Thyroid gland (tissue), 4 donors: ENCODE data around the gene AAK1. TPM values are rescaled to one million over a fixed set of nuclear protein-coding genes. Genes with fewer than 3 reads are reported as not detected.

Experiments
- DNase-seq, 2 donors: peaks; one replicate each; pipeline ENCODE4 v3.0.0-alpha.2; 2019
- H3K27ac ChIP-seq, 3 donors: fragments of 200-600 bp; sonication (generic); 1 replicate in 2 of 3; 2 replicates in 1 of 3; pipeline ENCODE4 v1.5.1; 2016 to 2019; ENCODE audit warnings: mild to moderate bottlenecking in 1 of 3, moderate library complexity in 1 of 3
- H3K27me3 ChIP-seq: fragments of 200-600 bp; sonication (generic); one replicate; pipeline ENCODE4 v1.5.1; 2019
- H3K36me3 ChIP-seq, 2 donors: fragments of 200-600 bp; sonication (generic); one replicate each; pipeline ENCODE4 v1.5.1; 2016 to 2019
- H3K4me1 ChIP-seq, 2 donors: fragments of 200-600 bp; sonication (generic); one replicate each; pipeline ENCODE4 v1.5.1; 2017 to 2019
- H3K4me3 ChIP-seq, 3 donors: fragments of 200-600 bp; sonication (generic); replicated peaks in 1 of 3; 1 replicate in 2 of 3; 2 replicates in 1 of 3; pipeline ENCODE4 v1.5.1; 2016; ENCODE audit warnings: mild to moderate bottlenecking in 1 of 3
- H3K9me3 ChIP-seq: fragments of 200-600 bp; sonication (generic); one replicate; pipeline ENCODE4 v1.5.1; 2017
- POLR2A ChIP-seq, 2 donors: fragments of 450-650 bp; IDR thresholded peaks; one replicate each; pipeline ENCODE4 v1.6.1; 2017; ENCODE audit warnings: antibody characterized with exemption in 2 of 2, mild to moderate bottlenecking in 2 of 2, moderate library complexity in 1 of 2
- WGBS, 2 donors: methylation state at CpG; one replicate each; pipeline ENCODE4 v1.1.5; 2017; 5-methylcytosine and 5-hydroxymethylcytosine counted together
- intact Hi-C: fragments of 100-400 bp; cut with DNase I; formaldehyde crosslinking; loops from one replicate; pipeline ENCODE4 v1.15.1; 2023
- total RNA-seq, 4 donors: library from RNA; depleted of rRNA; stranded (reverse); fragments of >200 nt; gene quantifications; one replicate each; pipeline ENCODE4 v1.2.3, GENCODE V29; 2016
- TF ChIP-seq, protein P1 (sequence below), 6 experiments: fragments of 200-600 bp in 3 of 6; fragments of 450-650 bp in 3 of 6; sonication (generic) in 3 of 6; IDR thresholded peaks; one replicate each; pipeline ENCODE4 v1.5.1; 2016 to 2019; ENCODE audit warnings: antibody characterized with exemption in 6 of 6, mild to moderate bottlenecking in 2 of 6, inconsistent platforms in 1 of 6, moderate library complexity in 1 of 6

The AAK1 gene
- total RNA-seq, 4 donors from 2014 or later = 82.0 to 174 (median 144) TPM

DNA sequence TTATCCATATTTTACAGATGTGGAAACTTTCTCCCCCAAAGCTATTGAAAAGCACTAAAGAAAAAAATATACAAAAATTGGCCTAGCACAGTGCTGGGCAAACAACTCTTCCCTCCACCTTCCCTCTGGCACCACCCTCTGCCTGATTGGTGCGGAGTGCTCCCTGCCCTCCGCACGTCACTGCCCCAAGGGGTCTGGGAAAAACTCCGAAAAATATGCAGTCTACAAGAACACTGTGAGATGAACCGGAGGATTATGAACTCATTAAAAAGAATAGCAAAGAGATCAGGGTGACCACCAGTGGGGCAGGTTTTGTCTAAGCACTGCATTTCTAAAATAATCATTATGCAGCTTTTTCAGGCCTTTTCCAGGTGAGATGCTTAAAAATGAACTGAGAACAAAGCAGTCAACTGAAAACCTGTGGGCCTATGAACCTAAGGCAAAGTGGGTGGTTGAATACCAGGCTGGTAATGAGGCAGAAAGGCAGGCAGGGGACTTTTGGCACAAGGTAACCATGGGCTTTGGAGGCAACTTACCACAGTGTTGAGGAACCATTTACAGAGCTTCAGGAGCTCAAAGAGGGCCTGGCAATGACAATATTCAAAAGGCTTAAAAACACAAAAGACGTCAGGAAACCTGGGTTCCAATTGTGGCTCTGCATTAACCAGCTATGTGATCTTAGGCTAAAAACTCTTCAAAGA, 57.5 kb downstream of the AAK1 start:
- peaks cover 74 to 81% of the 10 kb centered on the region in 2 donors for H3K4me1 ChIP-seq
- WGBS, 2 donors = 25 to 42% methylated on average over 6 of the region's 6 CpGs
- DNase-seq = peak; percentile 88 to 89

DNA sequence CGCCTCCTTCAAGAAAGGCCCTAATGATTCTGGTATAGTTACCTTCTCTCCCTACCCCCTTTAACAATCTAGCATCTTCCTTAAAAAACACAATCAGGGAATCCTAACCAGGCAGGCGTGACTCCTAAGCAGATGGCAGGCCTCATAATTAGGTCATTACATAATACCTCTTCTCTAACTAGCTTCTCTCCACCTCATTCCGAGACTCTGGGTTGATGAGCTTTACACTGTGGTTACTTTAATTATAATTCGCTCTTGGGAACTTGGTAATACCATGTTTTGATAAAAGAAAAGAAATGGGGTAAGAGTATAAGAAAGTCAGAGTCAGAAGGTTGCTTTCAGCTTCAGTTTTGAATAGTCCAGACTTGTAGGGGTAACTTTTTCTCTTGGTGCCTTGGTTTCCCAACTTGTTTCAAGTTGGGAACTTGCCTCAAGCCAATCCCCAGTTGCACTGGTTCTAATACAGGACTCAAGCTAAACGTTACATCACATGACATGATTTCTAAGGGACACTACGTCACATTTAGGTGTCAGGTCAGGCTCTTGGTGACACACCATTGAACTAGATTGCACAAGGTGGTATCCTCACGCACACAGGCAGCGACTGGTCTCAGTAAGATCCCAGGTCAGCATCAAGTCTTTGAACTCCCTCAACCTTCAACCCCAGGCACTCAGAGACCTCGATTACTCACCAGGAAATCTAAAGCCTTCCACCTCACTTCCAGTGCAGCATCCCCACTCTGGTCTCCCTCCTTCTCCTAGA, 59.2 kb downstream of the AAK1 start:
- no peaks in the 10 kb centered on the region for H3K27me3 ChIP-seq
- 85% methylated on average over 9 of the region's 9 CpGs for WGBS, 2 donors
- peak overlapping the region; percentile 76 to 98 (median 89) for H3K27ac ChIP-seq
- peaks cover 62 to 66% of the 10 kb centered on the region in 2 donors for H3K4me1 ChIP-seq
- H3K4me3 ChIP-seq = no peak overlapping the region
- intact Hi-C loops = no loop called here
- TF ChIP-seq POLR2A (IDR thresholded peaks at IDR 0.05) = no peak
- H3K9me3 ChIP-seq = no peaks in the 10 kb centered on the region
- no peaks in the 10 kb centered on the region for H3K36me3 ChIP-seq
- DNase-seq = no peak

More for the DNA sequence above, 57.5 kb downstream of the AAK1 start:
- Histone ChIP-seq H3K4me3 (no peak overlapping the region), H3K27ac (peak overlapping the region; percentile 78 to 98 (median 89)), H3K9me3 (no peaks in the 10 kb centered on the region), H3K36me3 (no peaks in the 10 kb centered on the region), H3K27me3 (no peaks in the 10 kb centered on the region)
- intact Hi-C loops = no loop called here
- TF ChIP-seq, protein P1, sequence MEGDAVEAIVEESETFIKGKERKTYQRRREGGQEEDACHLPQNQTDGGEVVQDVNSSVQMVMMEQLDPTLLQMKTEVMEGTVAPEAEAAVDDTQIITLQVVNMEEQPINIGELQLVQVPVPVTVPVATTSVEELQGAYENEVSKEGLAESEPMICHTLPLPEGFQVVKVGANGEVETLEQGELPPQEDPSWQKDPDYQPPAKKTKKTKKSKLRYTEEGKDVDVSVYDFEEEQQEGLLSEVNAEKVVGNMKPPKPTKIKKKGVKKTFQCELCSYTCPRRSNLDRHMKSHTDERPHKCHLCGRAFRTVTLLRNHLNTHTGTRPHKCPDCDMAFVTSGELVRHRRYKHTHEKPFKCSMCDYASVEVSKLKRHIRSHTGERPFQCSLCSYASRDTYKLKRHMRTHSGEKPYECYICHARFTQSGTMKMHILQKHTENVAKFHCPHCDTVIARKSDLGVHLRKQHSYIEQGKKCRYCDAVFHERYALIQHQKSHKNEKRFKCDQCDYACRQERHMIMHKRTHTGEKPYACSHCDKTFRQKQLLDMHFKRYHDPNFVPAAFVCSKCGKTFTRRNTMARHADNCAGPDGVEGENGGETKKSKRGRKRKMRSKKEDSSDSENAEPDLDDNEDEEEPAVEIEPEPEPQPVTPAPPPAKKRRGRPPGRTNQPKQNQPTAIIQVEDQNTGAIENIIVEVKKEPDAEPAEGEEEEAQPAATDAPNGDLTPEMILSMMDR (IDR thresholded peaks at IDR 0.05) = peak in 1 of 6 experiments; percentile 26
- peak in 1 of 2 donors; percentile 44 for TF ChIP-seq POLR2A (IDR thresholded peaks at IDR 0.05)

DNA sequence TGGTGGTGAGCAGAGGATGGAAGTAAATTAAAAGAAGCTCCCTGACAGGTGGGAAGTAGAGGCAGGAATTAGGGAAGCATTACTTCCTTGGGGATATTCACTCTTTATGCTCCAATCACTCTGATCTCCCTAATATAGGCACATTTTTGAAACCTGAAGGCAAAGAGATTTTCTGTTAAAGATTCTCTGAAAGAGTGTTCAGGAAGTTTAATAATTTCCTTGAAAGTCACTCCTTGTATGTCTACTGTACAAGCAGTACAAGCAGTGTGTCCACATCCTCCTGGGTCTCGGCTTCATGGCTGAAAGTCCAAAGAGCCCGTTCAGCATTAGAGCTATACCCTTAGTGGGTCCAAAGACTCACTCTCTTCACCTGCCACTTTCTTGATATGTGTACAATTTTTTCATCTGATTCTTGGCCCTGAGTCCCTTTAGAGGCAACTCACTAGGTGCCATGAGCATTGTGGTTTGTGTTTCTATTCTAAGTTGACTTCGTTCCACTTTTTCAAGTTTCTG, 60.2 kb downstream of the AAK1 start:
- 69 to 76% methylated on average over 3 of the region's 3 CpGs for WGBS, 2 donors
- H3K4me3 ChIP-seq = no peak overlapping the region

DNA sequence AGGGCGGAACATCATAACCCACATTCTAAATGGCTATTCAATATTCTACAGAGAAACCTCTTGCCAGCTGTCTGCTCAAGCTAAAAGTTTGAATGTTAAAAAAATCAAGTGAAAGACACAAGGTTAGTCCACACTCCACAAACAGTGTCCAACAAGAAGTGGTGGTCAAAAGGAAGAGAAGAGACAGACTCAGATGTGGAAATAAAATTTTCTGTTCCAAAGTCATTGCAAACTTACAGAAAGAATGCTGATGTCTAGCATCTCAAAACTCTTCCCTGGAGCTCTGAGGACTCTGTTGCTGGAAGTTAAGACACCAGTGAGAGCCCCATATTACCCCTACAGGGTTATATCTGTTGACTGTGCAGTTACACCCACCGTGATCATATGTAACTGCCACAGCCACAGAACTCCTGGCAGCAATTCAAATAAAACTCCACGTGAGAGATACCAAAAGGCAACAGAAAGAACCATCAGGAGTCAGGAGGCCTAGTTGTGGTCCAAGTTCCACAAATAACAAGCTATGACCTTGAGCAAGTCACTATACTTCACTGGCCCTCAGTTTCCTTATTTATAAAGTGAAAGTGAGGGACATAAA, 60.9 kb downstream of the AAK1 start:
- Histone ChIP-seq H3K9me3 (no peaks in the 10 kb centered on the region), H3K4me1 (peaks cover 69 to 77% of the 10 kb centered on the region in 2 donors), H3K27me3 (no peaks in the 10 kb centered on the region), H3K4me3 (no peak overlapping the region), H3K36me3 (no peaks in the 10 kb centered on the region), H3K27ac (peak overlapping the region; percentile 76 to 98 (median 89))
- DNase-seq = no peak
- TF ChIP-seq, protein P1 (IDR thresholded peaks at IDR 0.05) = no peak
- TF ChIP-seq POLR2A (IDR thresholded peaks at IDR 0.05) = no peak
- intact Hi-C loops = no loop called here
- 19 to 31% methylated on average over 3 of the region's 3 CpGs for WGBS, 2 donors

More for the DNA sequence above, 60.2 kb downstream of the AAK1 start:
- no peak for DNase-seq
- no peaks in the 10 kb centered on the region for H3K36me3 ChIP-seq
- peaks cover 63 to 70% of the 10 kb centered on the region in 2 donors for H3K4me1 ChIP-seq
- peak overlapping the region; percentile 76 to 98 (median 89) for H3K27ac ChIP-seq
- intact Hi-C loops = no loop called here
- TF ChIP-seq, protein P1 (IDR thresholded peaks at IDR 0.05) = no peak
- no peak for TF ChIP-seq POLR2A (IDR thresholded peaks at IDR 0.05)
- H3K27me3 ChIP-seq = no peaks in the 10 kb centered on the region
- H3K9me3 ChIP-seq = no peaks in the 10 kb centered on the region

DNA sequence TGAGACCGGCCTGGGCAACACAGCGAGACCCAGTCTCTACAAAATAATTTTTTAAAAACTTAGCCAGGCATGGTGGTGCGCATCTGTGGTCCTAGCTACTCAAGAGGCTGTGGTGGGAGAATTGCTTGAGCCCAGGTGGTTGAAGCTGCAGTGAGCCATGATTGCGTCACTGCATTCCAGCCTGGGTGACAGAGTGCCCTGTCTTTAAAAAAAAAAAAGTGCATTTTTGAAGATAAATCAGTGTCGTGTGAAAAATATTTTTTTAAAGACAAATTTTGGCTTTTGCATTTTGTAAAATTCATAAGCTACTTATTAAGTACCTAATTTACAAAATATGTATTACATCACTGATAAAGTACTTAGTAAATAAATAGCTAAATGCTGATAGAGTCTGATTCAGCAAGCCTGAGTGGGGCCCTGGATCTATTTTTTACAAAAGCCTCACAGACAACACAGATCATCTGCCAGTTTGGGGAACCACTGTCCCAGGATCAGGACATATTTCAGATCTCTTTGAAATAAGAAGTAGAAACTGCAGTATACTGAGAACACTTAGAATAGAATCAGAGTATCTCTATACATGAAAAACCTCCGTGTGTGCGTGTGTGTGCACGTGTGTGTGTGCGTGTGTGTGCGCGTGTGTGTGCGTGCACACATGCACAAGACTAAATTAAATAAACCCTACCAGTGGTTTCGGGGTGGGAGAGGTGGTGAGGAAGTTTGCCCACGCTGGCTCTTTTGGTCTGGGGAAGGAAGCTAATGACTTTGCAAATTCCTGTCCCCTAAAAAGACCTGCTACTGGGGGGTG, 61.6 kb downstream of the AAK1 start:
- WGBS, 2 donors = 63 to 65% methylated on average over 14 of the region's 14 CpGs
- peaks cover 71 to 77% of the 10 kb centered on the region in 2 donors for H3K4me1 ChIP-seq
- no peaks in the 10 kb centered on the region for H3K36me3 ChIP-seq
- intact Hi-C loops = no loop called here
- no peaks in the 10 kb centered on the region for H3K9me3 ChIP-seq
- no peak for TF ChIP-seq POLR2A (IDR thresholded peaks at IDR 0.05)
- TF ChIP-seq, protein P1 (IDR thresholded peaks at IDR 0.05) = no peak
- DNase-seq = peak; percentile 84 to 86
- H3K4me3 ChIP-seq = no peak overlapping the region
- H3K27ac ChIP-seq = peak overlapping the region; percentile 76 to 98 (median 89)
- no peaks in the 10 kb centered on the region for H3K27me3 ChIP-seq
